ES-I3 (cell line): Measurements from ENCODE around the gene NR4A1.

Experiments
- H3K36me3 ChIP-seq: 2 replicates; pipeline ENCODE4 v1.6.1; 2013; ENCODE audit warnings: mild to moderate bottlenecking, low read length, control low read depth, moderate library complexity; ENCODE audit not compliant: insufficient read depth
- H3K4me1 ChIP-seq: 2 replicates; pipeline ENCODE4 v1.6.1; 2013; ENCODE audit warnings: mild to moderate bottlenecking, control low read depth, low read length; ENCODE audit not compliant: insufficient read depth
- H3K9ac ChIP-seq: 2 replicates; pipeline ENCODE4 v1.6.1; 2013; ENCODE audit warnings: low read depth, mild to moderate bottlenecking, low read length, moderate library complexity
- H3K9me3 ChIP-seq: 2 replicates; pipeline ENCODE4 v1.6.1; 2013; ENCODE audit warnings: mild to moderate bottlenecking, low read length, moderate library complexity; ENCODE audit not compliant: control insufficient read depth, insufficient read depth

The NR4A1 gene

GRCh38 chr12:52063981-52064649 lies 12.9 kb downstream of the NR4A1 start:
- no peak overlapping the region for H3K9ac ChIP-seq
- H3K9me3 ChIP-seq = no peaks in the 10 kb centered on the region
- H3K36me3 ChIP-seq = no peaks in the 10 kb centered on the region
- H3K4me1 ChIP-seq = no peaks in the 10 kb centered on the region; the same call in 1 of the 2 replicates

GRCh38 chr12:52066346-52067080 lies 15.3 kb downstream of the NR4A1 start:
- Histone ChIP-seq H3K36me3 (no peaks in the 10 kb centered on the region), H3K4me1 (no peaks in the 10 kb centered on the region; the same call in 1 of the 2 replicates), H3K9me3 (no peaks in the 10 kb centered on the region), H3K9ac (no peak overlapping the region)

- no peak overlapping the region for H3K9ac ChIP-seq
- no peaks in the 10 kb centered on the region for H3K36me3 ChIP-seq
- no peaks in the 10 kb centered on the region; the same call in 1 of the 2 replicates for H3K4me1 ChIP-seq
- H3K9me3 ChIP-seq = no peaks in the 10 kb centered on the region
Measured at GRCh38 chr12:52067081-52067374, 15.8 kb downstream of the NR4A1 start.

GRCh38 chr12:52069327-52070184 lies 18.3 kb downstream of the NR4A1 start, which contains the start of gene ATG101:
Gene ATG101 (plus strand): TSS chr12:52069978. CDS start chr12:52073651, 3,673 bp downstream.
- peak within 1 kb of the TSS; percentile 71 for H3K9ac ChIP-seq
- H3K4me1 ChIP-seq = no peaks in the 10 kb centered on the region
- H3K9me3 ChIP-seq = no peaks in the 10 kb centered on the region
- H3K36me3 ChIP-seq = peaks cover 4% of the 10 kb centered on the region; the same call in 1 of the 2 replicates

- Histone ChIP-seq H3K4me1 (no peaks in the 10 kb centered on the region), H3K9me3 (no peaks in the 10 kb centered on the region), H3K9ac (peak overlapping the region; percentile 71), H3K36me3 (peaks cover 4% of the 10 kb centered on the region; the same call in 1 of the 2 replicates)
Measured at GRCh38 chr12:52070185-52070925, 19.1 kb downstream of the NR4A1 start.

GRCh38 chr12:52073531-52074381 lies 22.5 kb downstream of the NR4A1 start:
- peaks cover 4% of the 10 kb centered on the region for H3K36me3 ChIP-seq
- H3K9ac ChIP-seq = no peak overlapping the region
- H3K9me3 ChIP-seq = no peaks in the 10 kb centered on the region
- H3K4me1 ChIP-seq = no peaks in the 10 kb centered on the region

GRCh38 chr12:52074971-52075724 lies 23.9 kb downstream of the NR4A1 start:
- no peaks in the 10 kb centered on the region for H3K4me1 ChIP-seq
- H3K9me3 ChIP-seq = no peaks in the 10 kb centered on the region
- H3K9ac ChIP-seq = no peak overlapping the region
- H3K36me3 ChIP-seq = peaks cover 4% of the 10 kb centered on the region

- Histone ChIP-seq H3K36me3 (peaks cover 4% of the 10 kb centered on the region), H3K9ac (no peak overlapping the region), H3K4me1 (peaks cover 7% of the 10 kb centered on the region), H3K9me3 (no peaks in the 10 kb centered on the region)
Measured at GRCh38 chr12:52076811-52077210, 25.6 kb downstream of the NR4A1 start.

- Histone ChIP-seq H3K9me3 (no peaks in the 10 kb centered on the region), H3K36me3 (peaks cover under 1% of the 10 kb centered on the region), H3K9ac (no peak overlapping the region), H3K4me1 (peaks cover 14% of the 10 kb centered on the region)
Measured at GRCh38 chr12:52078276-52078675, 27.0 kb downstream of the NR4A1 start.

- H3K4me1 ChIP-seq = peaks cover 14% of the 10 kb centered on the region
- no peak within 1 kb of the TSS for H3K9ac ChIP-seq
- no peaks in the 10 kb centered on the region for H3K9me3 ChIP-seq
- H3K36me3 ChIP-seq = no peaks in the 10 kb centered on the region; the same call in 1 of the 2 replicates
Measured at GRCh38 chr12:52079576-52080402, 28.5 kb downstream of the NR4A1 start, which contains the start of gene SMIM41. Gene SMIM41 (plus strand): TSS chr12:52079704. CDS start chr12:52079780, 76 bp downstream.

GRCh38 chr12:52080403-52081251 lies 29.4 kb downstream of the NR4A1 start:
- no peaks in the 10 kb centered on the region; the same call in 1 of the 2 replicates for H3K36me3 ChIP-seq
- H3K9me3 ChIP-seq = no peaks in the 10 kb centered on the region
- no peak overlapping the region for H3K9ac ChIP-seq
- H3K4me1 ChIP-seq = peaks cover 14% of the 10 kb centered on the region
